Measurements from ENCODE around the gene MRPS14. TPM values are rescaled to one million over a fixed set of nuclear protein-coding genes. Genes with fewer than 3 reads are reported as not detected.

Gene MRPS14
- total RNA-seq, 2 experiments from 2014 or later: 35.5 to 49.6 TPM

DNA sequence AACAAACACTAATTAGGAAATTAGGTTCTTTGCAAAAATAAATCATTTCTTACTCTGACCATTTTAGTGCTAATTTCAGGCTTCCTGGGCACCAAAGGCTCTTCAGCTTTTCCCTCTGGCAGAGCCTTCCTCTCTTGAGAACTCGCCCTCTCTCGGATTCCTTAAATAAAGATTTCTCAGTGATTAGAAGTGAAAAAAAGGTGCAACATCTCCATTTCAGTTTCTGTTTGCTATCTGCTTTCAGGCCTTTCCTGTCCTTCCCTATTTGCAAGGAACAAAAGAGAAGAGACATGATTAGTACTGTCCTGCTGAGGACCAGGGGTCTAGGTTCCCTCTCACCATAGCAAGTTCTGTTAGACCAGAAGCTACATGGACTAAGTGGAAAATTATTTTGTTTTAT lies 51.3 kb downstream of the MRPS14 start:
- intact Hi-C loops (cut with micrococcal nuclease; ENCODE audit: unreplicated experiment): no loop called here
- no peaks in the 10 kb centered on the region for H3K9me3 ChIP-seq (ENCODE audit: low read length)
- CTCF ChIA-PET (ENCODE audit: unreplicated experiment): no interaction called here
- peaks cover 16% of the 10 kb centered on the region; the same call in 1 of the 2 replicates for H3K79me2 ChIP-seq (ENCODE audit: insufficient read depth, low read depth, low read length)
- no peak overlapping the region for H3K4me3 ChIP-seq (ENCODE audit: low read depth, low read length, poor library complexity, severe bottlenecking)
- H4K20me1 ChIP-seq (ENCODE audit: insufficient read depth, low read length): no peaks in the 10 kb centered on the region
- peaks cover 36% of the 10 kb centered on the region for H3K4me1 ChIP-seq (ENCODE audit: insufficient read depth, low read length, poor library complexity, severe bottlenecking)
- no TSS peak for BruUV-seq (replicated peaks)
- DNase-seq (ENCODE audit: low spot score): no peak
- TF ChIP-seq, protein P1, sequence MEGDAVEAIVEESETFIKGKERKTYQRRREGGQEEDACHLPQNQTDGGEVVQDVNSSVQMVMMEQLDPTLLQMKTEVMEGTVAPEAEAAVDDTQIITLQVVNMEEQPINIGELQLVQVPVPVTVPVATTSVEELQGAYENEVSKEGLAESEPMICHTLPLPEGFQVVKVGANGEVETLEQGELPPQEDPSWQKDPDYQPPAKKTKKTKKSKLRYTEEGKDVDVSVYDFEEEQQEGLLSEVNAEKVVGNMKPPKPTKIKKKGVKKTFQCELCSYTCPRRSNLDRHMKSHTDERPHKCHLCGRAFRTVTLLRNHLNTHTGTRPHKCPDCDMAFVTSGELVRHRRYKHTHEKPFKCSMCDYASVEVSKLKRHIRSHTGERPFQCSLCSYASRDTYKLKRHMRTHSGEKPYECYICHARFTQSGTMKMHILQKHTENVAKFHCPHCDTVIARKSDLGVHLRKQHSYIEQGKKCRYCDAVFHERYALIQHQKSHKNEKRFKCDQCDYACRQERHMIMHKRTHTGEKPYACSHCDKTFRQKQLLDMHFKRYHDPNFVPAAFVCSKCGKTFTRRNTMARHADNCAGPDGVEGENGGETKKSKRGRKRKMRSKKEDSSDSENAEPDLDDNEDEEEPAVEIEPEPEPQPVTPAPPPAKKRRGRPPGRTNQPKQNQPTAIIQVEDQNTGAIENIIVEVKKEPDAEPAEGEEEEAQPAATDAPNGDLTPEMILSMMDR (conservative IDR thresholded peaks at IDR 0.05; ENCODE audit: low read length): no peak
- POLR2A ChIA-PET: interaction anchor here (1.5 kb wide), 1 partner anchor 8 kb away, joined by 6 read pairs; no protein-coding TSS in a partner anchor
- H3K4me2 ChIP-seq (ENCODE audit: low read length): no peak overlapping the region
- no peak overlapping the region for H2AFZ ChIP-seq (ENCODE audit: low read length)
- no peaks in the 10 kb centered on the region for H3K9me2 ChIP-seq (ENCODE audit: insufficient read depth, low read length)
- peak overlapping the region; percentile 26 for H3K27ac ChIP-seq (ENCODE audit: low read depth, low read length, poor library complexity, severe bottlenecking)
- peaks cover 73% of the 10 kb centered on the region for H3K36me3 ChIP-seq (ENCODE audit: insufficient read depth, low read length)

DNA sequence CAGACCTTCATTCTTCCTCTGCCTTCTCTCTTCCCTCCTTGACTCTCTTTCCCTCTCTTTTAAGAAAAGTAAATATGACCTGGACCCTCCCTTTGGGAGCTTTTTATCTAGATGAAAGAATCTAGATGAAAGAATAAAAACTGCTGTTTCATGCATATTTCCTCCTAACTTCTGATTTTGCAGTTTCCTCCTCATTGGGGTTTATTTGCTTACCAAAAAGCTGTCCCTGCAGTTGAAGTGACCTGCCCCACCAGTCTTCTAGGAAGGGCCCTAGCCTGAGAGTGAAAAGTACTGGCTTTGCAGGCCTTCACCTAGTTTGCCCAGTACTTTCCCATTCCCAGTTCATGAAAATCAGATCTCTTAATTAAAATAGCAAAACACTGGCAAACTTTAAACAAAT lies 51.8 kb downstream of the MRPS14 start:
- Histone ChIP-seq H3K27ac (ENCODE audit: low read depth, low read length, poor library complexity, severe bottlenecking) (peak overlapping the region; percentile 26), H3K4me1 (ENCODE audit: insufficient read depth, low read length, poor library complexity, severe bottlenecking) (peaks cover 40% of the 10 kb centered on the region), H2AFZ (ENCODE audit: low read length) (no peak overlapping the region), H3K4me3 (ENCODE audit: low read depth, low read length, poor library complexity, severe bottlenecking) (no peak overlapping the region), H3K36me3 (ENCODE audit: insufficient read depth, low read length) (peaks cover 69% of the 10 kb centered on the region), H3K4me2 (ENCODE audit: low read length) (no peak overlapping the region), H3K79me2 (ENCODE audit: insufficient read depth, low read depth, low read length) (peaks cover 21% of the 10 kb centered on the region; the same call in 1 of the 2 replicates), H3K9me3 (ENCODE audit: low read length) (no peaks in the 10 kb centered on the region), H4K20me1 (ENCODE audit: insufficient read depth, low read length) (no peaks in the 10 kb centered on the region), H3K9me2 (ENCODE audit: insufficient read depth, low read length) (no peaks in the 10 kb centered on the region)
- intact Hi-C loops (cut with micrococcal nuclease; ENCODE audit: unreplicated experiment): no loop called here
- BruUV-seq (replicated peaks): no TSS peak
- POLR2A ChIA-PET: no interaction called here
- CTCF ChIA-PET (ENCODE audit: unreplicated experiment): no interaction called here
- no peak for DNase-seq (ENCODE audit: low spot score)
- TF ChIP-seq, protein P1 (conservative IDR thresholded peaks at IDR 0.05; ENCODE audit: low read length): no peak
- no peak for TF ChIP-seq EZH2phosphoT487 (IDR thresholded peaks at IDR 0.05; ENCODE audit: borderline replicate concordance, low read depth, low read length)

DNA sequence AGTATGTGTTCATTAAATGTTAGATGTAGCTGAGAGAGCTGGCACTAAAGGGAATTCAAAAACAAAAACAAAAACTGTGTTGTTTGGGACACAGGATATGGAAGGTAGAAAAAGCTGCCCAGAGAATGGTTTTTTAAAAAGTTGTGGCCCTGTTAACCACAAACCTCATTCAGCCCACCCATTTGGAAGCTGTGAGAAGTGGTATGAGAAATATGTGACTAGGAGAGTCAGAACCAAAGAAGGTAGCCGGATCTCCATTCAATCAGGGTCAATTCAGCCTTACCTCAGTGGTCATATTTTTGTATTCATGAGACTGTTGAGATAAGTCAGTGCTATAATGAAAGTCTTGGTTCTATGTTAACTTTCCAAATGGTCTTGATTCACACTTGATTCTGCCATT lies 53.2 kb downstream of the MRPS14 start:
- Histone ChIP-seq H4K20me1 (ENCODE audit: insufficient read depth, low read length) (no peaks in the 10 kb centered on the region), H3K4me1 (ENCODE audit: insufficient read depth, low read length, poor library complexity, severe bottlenecking) (peaks cover 55% of the 10 kb centered on the region), H3K4me3 (ENCODE audit: low read depth, low read length, poor library complexity, severe bottlenecking) (no peak overlapping the region), H3K9me3 (ENCODE audit: low read length) (no peaks in the 10 kb centered on the region), H2AFZ (ENCODE audit: low read length) (no peak overlapping the region), H3K9me2 (ENCODE audit: insufficient read depth, low read length) (no peaks in the 10 kb centered on the region), H3K27ac (ENCODE audit: low read depth, low read length, poor library complexity, severe bottlenecking) (peak overlapping the region; percentile 93), H3K36me3 (ENCODE audit: insufficient read depth, low read length) (peaks cover 54% of the 10 kb centered on the region), H3K79me2 (ENCODE audit: insufficient read depth, low read depth, low read length) (peaks cover 29% of the 10 kb centered on the region; the same call in 1 of the 2 replicates), H3K4me2 (ENCODE audit: low read length) (no peak overlapping the region)
- TF ChIP-seq EZH2phosphoT487 (IDR thresholded peaks at IDR 0.05; ENCODE audit: borderline replicate concordance, low read depth, low read length): no peak
- TF ChIP-seq, protein P1 (conservative IDR thresholded peaks at IDR 0.05; ENCODE audit: low read length): no peak
- no peak for DNase-seq (ENCODE audit: low spot score)
- intact Hi-C loops (cut with micrococcal nuclease; ENCODE audit: unreplicated experiment): no loop called here
- ChIA-PET POLR2A (interaction anchor here (0.5 to 1.1 kb wide), 5 partner anchors 9 to 117 kb away, joined by 3 to 9 read pairs (median 4); no protein-coding TSS in a partner anchor), CTCF (ENCODE audit: unreplicated experiment) (no interaction called here)
- no TSS peak for BruUV-seq (replicated peaks)

Measured in OCI-LY7 (cell line).